Right lobe of liver (tissue), 4 donors: ENCODE measurements around the gene ZNF521.

Source experiments
- CTCF ChIP-seq, 4 donors: fragments of 200-600 bp in 3 of 4; fragments of 450-650 bp in 1 of 4; IDR thresholded peaks; one replicate each; pipeline versions ENCODE4 v1.5.1 to v1.8.0; 2016 to 2022; ENCODE audit warnings: antibody characterized with exemption in 4 of 4, mild to moderate bottlenecking in 2 of 4
- POLR2A ChIP-seq: fragments of 450-650 bp; IDR thresholded peaks from one replicate; pipeline ENCODE4 v1.6.1; 2017; ENCODE audit warnings: antibody characterized with exemption, mild to moderate bottlenecking
- donor health status: DM: no; HTN: no; CAD: no.
- donor health status: DM: no; HTN: no; CAD: no.
- donor health status: DM: no; HTN: yes; CAD: no.

GRCh38 chr18:25164211-25164847 lies 187.6 kb downstream of the ZNF521 start:
- TF ChIP-seq CTCF (IDR thresholded peaks at IDR 0.05): no peak
- TF ChIP-seq POLR2A: no peak
